GM18508 (cell line): Measurements from ENCODE around the gene TIE1.
"Not testable (repeated sequence)": the region's sequence is repeated elsewhere in the genome, so short reads cannot be mapped to it uniquely, and the experiment has no call there.

Experiments used
- ATAC-seq: cut with Tn5 transposase; IDR thresholded peaks from one replicate; pipeline ENCODE4 v1.9.1; 2021; ENCODE audit warnings: moderate number of reproducible peaks; ENCODE audit not compliant: insufficient read depth, unreplicated experiment

TIE1 gene

DNA sequence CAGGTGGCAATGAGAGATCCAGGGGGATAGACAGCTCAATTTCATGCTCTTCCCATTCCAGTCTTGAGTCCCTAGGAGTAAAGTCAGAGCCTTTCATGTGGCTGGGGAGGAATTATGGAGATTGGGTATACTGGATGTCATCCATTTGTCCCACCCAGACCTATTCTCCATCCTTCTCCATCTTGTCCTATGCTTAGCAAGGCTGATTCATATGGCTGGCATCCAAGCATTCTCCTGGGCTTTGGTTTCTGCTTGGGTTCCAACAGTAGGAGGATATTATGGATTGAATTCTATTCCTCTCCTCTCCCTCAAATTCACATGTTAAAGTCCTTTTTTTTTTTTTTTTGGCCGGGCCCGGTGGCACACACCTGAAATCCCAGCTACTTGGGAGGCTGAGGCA lies 54.2 kb downstream of the TIE1 start:
- ATAC-seq: no peak

DNA sequence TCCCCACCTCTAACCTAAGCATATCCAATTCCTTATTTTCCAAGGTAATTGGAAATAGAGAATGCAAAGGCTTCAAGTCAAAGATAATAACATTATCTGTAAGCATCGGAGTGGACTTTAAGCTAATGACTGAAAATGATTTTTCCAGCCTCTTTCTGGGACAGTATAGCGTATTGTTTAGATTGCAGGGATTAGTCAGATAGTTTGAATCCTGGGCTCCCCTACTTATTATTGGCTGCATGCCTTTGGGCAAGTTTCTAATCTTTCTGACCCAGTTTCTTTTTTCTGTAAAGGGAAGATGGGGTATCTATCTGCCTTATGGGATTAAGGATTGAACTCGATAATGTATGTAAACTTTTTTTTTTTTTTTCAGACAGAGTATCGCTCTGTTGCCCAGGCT lies 56.5 kb downstream of the TIE1 start:
- ATAC-seq: no peak

DNA sequence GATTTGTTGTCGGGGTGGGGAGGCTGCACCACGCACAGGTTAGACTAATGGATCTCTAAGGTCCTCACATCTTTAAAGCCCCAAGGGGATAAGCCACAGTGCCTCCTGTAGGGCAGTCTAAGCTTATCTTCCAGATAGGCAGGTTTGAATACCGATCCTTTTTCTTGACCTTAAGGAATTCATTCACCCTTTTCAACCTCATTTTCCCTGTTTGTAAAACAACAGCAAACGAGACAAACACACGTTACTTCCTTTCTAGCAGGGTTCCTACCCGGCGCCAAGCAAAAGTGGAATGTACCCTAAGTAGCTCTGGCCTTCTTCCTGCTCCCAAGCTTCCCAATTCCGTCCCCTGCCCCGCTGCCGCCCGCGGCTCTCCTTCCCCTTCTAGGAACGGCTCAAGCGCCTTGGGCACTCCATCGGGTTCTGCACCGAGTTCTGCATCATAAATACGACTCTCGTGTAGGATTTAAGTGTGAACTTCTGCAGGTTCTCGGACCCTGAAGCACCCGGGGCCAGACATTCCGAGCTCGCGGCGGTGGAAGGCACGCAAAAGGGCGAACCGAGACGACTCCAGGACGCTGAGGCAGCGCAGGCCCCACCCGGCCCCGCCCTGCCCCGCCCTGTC lies 57.5 kb downstream of the TIE1 start:
- ATAC-seq: no peak

DNA sequence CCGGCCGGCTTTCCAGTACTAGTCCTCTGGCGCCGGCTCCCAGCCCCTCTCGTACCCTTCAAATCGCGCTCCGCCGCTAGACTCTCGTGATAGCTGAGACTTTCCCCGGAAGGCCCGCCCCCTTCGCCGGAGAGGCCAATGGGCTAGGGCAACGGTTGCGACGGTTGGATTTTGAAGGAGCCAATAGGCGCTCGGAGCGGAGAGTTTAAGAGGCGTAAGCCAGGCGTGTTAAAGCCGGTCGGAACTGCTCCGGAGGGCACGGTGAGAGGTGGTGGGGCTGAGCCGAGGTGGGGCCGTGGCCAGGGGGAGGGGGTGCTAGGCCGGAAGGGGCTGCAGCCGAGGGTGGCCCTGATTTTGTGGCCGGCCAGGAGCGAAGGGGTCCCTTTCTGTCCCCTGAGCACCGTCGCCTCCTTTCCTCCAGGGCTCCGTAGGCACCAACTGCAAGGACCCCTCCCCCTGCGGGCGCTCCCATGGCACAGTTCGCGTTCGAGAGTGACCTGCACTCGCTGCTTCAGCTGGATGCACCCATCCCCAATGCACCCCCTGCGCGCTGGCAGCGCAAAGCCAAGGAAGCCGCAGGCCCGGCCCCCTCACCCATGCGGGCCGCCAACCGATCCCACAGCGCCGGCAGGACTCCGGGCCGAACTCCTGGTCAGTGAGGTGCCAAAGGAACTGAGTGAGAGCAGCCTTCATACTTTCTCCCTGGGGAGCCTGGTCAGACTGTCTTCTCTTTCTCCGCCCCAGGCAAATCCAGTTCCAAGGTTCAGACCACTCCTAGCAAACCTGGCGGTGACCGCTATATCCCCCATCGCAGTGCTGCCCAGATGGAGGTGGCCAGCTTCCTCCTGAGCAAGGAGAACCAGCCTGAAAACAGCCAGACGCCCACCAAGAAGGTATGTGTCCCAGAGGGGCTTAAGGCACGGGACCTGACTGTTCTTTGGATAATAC lies 58.2 kb downstream of the TIE1 start, which contains the start of gene CDC20:
TSS of gene CDC20 (plus strand) at position 236 of the 948 bp plus-strand sequence. CDS start at position 471, 235 bp downstream.
- ATAC-seq: peak; percentile 79

DNA sequence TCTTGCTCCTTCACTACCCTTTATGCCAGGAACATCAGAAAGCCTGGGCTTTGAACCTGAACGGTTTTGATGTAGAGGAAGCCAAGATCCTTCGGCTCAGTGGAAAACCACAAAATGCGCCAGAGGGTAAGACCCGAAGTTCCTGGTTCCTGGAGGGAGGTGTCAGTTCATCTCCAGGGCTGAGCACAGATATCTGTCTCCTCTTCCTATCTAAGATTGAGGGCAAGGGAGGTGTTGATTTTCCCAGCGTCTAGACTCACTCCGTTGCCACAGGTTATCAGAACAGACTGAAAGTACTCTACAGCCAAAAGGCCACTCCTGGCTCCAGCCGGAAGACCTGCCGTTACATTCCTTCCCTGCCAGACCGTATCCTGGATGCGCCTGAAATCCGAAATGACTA lies 58.9 kb downstream of the TIE1 start:
- no peak for ATAC-seq

DNA sequence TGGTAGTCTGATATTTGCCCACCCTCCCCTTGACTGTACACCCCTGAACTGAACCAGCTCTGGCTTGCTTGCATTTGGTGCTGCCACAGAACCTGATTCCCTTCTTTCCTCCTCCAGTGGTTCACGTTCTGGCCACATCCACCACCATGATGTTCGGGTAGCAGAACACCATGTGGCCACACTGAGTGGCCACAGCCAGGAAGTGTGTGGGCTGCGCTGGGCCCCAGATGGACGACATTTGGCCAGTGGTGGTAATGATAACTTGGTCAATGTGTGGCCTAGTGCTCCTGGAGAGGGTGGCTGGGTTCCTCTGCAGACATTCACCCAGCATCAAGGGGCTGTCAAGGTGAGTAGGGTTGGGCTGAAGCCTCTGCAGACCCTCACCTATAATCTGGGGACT lies 59.8 kb downstream of the TIE1 start:
- no peak for ATAC-seq

DNA sequence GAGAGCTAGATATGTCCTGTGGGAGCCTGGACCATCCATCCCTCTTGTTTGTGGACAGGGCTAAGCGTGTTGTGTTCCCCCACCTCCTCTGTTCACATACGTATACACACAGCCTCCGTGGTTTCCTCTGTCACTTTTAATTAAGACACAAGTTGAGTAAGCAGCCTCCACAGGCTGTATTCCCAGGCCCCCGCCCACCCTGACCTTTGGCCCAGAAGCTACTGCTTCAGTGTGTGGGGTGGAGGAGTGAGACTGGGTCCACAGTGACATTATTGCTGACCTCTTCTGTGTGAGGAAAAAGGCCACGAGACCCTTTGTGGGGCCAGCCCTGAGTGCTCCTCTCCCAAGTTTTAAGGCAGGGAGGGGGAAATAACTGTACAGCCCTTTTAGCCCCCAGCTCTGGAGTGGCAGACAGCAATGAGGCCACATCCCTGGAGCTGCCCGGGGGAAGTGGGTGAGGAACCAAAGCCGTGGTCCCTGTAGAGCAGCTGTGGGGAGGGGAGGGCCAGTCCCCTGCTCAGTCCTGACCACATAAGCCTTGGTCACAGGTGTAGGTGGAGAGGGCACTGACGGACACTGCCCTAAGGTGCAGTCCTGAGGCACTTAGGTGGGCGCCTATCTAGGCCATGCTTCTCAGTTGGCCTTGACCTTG lies 62.6 kb downstream of the TIE1 start:
- ATAC-seq: no peak

DNA sequence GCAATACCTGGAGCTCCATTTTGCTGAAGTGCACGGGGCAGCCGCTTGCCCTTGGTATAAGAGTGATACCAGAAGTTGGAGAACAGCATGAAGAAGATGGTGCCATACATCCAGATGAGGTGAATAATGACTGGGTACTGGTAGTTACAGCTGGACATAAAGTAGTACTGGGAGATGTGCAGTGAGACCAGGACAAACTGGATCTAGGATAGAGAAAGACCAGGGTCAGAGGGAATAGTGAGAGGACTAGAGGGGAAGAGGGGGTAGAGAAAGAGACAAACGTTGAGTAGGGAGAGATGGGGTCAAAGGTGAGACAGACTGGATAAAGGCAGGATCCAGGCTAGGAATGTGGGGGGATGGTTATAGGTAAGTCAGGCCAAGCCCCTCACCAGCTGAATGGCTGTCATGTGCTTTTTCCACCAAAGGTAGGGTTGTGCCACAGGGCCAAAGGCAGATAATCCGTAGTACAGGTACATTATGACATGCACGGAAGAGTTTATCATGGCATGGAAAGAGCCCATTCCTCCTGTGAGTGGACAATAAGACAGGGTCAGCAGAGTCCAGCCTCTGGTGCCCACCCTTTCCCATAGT lies 63.2 kb downstream of the TIE1 start:
- no peak for ATAC-seq

DNA sequence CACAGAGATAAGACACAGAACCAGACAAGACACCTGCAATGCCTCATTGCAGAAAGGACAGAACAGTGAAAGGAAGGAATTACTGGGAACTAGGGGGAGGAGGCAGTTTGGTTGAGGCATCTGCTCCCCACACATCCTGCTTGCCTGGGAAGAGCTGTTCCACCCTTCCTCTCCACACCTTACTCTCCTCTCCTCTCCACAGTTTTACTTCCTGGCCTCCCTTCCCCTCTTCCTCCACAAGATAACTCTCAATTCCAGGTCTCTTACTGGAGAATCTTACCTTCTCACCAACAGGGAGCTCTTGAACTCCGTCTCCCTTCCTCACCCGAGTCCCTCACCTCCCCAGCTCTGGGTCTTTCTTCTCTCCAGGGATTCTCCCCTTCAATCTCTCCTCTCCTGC lies 64.9 kb downstream of the TIE1 start:
- no peak for ATAC-seq

DNA sequence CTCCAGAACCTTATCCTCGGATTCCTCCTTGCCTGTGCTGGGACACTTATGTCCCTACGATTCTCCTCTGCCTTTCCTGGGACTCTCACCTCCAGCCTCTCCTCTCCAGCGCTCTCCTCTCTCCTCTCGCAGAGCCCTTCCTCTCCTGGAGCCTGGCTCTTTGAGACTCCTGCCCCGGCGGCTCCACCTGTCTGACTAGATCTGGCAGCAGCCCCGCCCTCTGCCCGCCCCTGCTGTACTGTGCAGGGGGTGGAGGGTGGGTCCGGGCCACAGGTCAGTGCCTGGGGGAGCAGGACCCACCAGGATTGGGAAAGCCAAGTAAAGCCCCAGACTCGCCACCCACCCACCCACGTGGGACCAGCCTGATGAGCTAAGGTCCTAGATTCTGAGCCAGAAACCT lies 65.4 kb downstream of the TIE1 start:
- ATAC-seq: no peak

DNA sequence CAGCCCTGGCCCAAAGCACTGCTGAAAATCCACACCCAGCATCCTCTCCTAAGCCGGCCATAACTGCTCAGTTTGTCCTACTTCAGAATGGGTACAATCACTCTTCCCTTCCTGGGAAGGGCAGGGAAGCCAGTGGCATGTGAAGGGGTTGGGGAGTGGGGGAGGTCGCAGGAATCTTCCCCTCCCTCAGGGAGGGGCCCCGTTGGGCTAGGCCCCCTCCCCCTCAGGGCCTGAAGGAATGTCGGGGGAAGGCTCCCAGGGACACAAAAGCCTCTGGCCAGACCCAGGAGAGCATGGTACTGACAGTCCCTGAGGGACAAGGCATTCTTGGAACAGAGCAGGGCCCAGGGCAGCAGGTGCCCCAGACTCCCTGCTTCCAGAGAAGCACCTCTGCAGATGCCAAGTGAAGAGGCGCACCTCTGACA lies 65.8 kb downstream of the TIE1 start:
- ATAC-seq: no peak

DNA sequence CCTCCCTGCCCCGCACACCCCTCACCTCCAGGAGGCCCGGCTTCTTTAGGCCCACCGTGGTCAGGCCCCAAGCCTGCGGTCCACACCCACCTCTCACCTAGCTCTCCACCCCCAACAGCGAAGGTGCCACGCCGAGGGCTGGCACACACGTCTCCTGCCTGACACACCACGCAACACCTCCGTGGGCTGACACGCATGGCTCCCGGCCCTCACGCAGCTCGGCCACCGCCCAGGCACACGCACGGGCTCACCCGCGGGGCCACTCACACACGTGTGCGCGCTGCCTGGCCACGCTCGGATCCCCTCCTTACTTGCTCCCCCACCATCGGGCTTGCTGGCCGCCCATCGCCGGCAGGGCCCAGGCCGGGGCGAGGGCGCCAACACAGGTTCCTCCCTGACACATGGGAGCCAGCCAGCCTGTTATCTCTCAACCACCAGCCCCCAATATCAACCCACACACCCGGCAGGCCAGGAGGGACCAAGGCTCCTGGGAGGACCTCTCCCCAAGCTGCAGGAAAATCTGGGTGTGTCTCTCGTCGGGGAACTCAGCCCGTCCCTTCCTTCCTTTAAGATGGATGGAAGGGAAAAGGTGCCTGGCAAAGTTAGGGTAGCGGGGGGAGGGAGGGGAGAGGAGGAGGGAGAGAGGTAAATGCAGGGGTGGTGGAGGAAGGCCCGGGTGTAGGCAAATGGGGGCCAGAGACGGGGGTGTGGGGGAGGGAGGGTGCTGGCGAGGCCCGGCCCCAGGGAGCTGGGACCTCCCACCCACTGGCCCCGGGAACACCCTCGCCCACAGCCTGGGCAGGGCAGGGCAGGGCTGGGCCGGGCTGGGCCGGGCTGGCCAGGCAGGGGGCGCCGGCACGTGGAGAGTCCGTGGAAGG lies 66.5 kb downstream of the TIE1 start:
- ATAC-seq: peak; percentile 17

DNA sequence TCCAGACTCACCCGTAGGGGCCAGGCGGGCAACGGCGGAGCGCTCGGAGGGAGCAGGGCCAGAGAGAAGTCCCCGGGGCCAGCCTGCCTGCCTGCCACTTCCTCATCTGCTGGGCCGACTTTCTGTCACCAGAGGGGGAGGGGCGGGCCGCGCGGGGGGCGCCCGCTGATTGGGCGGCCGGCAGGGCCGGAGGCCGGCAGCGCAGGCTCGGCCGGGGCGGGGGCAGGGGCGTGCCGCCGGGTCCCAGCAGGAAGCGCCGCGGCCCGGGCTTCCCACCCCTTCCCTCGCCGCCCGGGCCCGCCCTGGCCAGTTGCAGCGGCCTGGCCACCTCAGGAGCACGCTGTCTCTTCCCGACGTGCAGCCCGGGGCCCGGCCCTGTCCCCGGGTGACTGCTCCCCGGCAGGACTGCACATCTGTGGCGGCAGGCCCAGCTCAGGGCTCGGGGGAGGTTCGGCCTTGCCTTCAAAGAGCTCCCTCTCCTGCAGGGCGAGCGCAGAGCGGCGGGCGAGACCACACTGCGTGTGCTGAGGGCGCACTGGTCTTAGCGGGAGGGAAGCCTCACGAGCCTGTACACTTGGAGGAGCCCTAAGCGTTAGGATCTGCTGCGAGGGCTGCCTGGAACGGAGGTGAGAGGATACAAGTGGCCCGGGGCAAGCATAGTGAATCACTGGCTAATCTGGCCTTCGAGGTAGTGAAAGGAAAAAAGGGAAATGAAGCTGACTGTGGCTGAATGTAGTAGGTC lies 67.3 kb downstream of the TIE1 start, which contains the start of gene ELOVL1:
TSS of gene ELOVL1 (minus strand) at position 108 of the 742 bp plus-strand sequence. CDS start 2,402 bp downstream, outside the sequence.
- peak; percentile 33 for ATAC-seq

DNA sequence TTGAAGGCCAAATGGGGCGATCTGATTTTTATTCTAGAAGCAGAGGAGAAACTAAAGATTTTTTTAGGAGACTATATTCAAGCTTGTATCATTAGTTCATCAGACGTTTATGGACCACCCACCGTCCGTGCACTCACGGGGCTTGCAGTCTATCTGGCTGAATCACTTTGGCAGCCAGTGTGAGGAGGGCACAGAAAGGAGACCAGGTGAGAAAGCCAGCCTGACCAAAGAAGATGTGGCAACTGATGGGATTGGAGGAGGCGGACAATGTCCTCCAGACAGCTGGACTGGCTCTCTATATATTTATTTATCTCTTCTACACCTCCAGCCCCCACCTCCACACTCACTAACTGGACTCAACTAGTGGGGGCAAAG lies 67.9 kb downstream of the TIE1 start:
- peak; percentile 8 for ATAC-seq

DNA sequence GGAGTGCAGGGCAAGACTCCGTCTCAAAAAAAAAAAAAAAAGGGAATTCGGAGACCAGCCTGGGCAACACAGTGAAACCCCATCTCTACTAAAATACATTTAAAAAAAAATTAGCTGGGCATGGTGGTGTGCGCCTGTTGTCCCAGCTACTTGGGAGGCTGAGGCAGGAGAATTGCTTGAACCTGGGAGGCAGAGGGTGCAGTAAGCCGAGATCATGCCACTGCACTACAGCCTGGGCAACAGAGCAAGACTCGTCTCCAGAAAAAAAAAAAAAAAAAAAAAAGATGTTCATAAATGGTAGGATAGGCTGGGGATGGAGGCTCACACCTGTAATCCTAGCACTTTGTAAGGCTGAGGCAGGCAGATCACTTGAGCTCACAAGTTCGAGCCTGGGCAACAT lies 69.0 kb downstream of the TIE1 start:
- not testable (repeated sequence) for ATAC-seq

DNA sequence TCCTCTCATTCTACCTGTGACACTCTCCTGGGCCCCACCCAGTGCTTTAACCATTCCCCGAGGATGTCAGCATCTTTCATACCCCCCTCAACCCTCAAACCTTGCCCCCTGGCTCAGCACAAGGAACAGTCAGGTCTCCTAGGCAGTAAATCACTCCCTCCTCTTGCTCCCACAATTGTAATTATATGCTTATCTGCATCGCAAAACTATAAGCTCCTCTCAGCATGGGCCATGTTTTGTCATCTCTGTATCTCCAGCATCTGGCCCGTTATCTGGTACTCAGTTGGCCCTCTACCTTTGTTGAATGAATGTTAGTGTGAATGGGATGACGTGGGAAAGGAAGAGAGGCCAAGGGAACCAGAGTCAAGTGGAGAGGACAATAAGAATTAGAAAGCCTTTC lies 69.8 kb downstream of the TIE1 start:
- ATAC-seq: no peak

DNA sequence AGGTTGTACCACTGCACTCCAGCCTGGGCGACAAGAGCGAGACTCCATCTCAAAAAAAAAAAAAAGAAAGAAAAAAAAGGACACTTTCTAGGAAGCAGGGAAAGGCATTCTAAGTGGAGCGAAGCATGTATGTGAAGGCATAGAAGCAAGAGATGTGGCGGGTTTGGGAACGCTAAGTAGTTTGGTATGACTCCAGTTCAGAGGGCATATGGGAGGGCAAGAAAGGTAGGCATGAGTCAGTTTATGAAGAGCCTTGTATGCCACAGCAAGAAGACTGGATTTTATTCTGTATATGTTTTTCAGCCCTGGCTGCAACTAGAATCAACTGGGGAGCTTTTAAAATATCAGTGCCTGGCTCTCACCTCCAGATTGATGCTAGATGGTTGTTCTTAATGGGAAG lies 71.4 kb downstream of the TIE1 start:
- ATAC-seq: no peak
